IMR-90 (cell line): ENCODE measurements around the gene KLF18. TPM values are rescaled to one million over a fixed set of nuclear protein-coding genes. Genes with fewer than 3 reads are reported as not detected.

Experiments used
- ATAC-seq: fragments of 200-7000 bp; cut with Tn5 transposase; 2 replicates; pipeline ENCODE4 v1.9.1; 2020; ENCODE audit warnings: low read depth, mild to moderate bottlenecking, moderate library complexity
- BruUV-seq: library from RNA; stranded (reverse); fragments of 400-500 nt; replicated peaks from 2 replicates; lab custom pipeline; 2021; lab: Mats Ljungman, UMichigan
- CTCF ChIA-PET: fragments of 300-600 bp; formaldehyde crosslinking; extraction: SDS; loops from one replicate; lab custom pipeline; 2021; ENCODE audit warnings: antibody characterized with exemption; lab: Yijun Ruan, JAX
- POLR2A ChIA-PET: fragments of 300-600 bp; sonication (Branson Sonifier 250); formaldehyde crosslinking; loops from one replicate; lab custom pipeline; 2022; ENCODE audit warnings: antibody characterized with exemption; ENCODE audit not compliant: unreplicated experiment; lab: Charles Lee
- DNase-seq: peaks from one replicate; pipeline ENCODE4 v3.0.0; 2013
- H2AFZ ChIP-seq: replicated peaks from 2 replicates; pipeline ENCODE3; 2013; ENCODE audit warnings: low read length, mild to moderate bottlenecking; ENCODE audit not compliant: poor library complexity
- H2AK5ac ChIP-seq: 2 replicates; pipeline ENCODE4 v1.6.1; 2013; ENCODE audit warnings: low read depth, low read length, inconsistent platforms
- H2AK9ac ChIP-seq: replicated peaks from 2 replicates; pipeline ENCODE3; 2013; ENCODE audit warnings: mild to moderate bottlenecking, low read depth, low read length, moderate library complexity; ENCODE audit not compliant: poor library complexity
- H2BK120ac ChIP-seq: 2 replicates; pipeline ENCODE4 v1.6.1; 2013; ENCODE audit warnings: low read depth, low read length, inconsistent platforms
- H2BK15ac ChIP-seq: 3 replicates; pipeline ENCODE4 v1.6.1; 2013; ENCODE audit warnings: low read depth, low read length, inconsistent platforms
- H2BK20ac ChIP-seq: 2 replicates; pipeline ENCODE4 v1.6.1; 2013; ENCODE audit warnings: low read depth, mild to moderate bottlenecking, inconsistent platforms, low read length, moderate library complexity
- H2BK5ac ChIP-seq: 2 replicates; pipeline ENCODE4 v1.6.1; 2013; ENCODE audit warnings: mild to moderate bottlenecking, low read depth, low read length, inconsistent platforms; ENCODE audit not compliant: poor library complexity, severe bottlenecking
- H3K14ac ChIP-seq: replicated peaks from 2 replicates; pipeline ENCODE4 v1.6.1; 2013; ENCODE audit warnings: low read depth, low read length, inconsistent platforms
- H3K18ac ChIP-seq: 2 replicates; pipeline ENCODE4 v1.6.1; 2013; ENCODE audit warnings: low read depth, low read length, control low read depth
- H3K23ac ChIP-seq: 2 replicates; pipeline ENCODE4 v1.6.1; 2013; ENCODE audit warnings: low read depth, low read length, inconsistent platforms
- H3K27ac ChIP-seq: 2 replicates; pipeline ENCODE4 v1.5.1; 2013; ENCODE audit warnings: mild to moderate bottlenecking, control low read depth, low read length; ENCODE audit not compliant: insufficient read depth
- H3K27me3 ChIP-seq: 2 replicates; pipeline ENCODE4 v1.6.1; 2013; ENCODE audit warnings: low read length; ENCODE audit not compliant: control insufficient read depth, insufficient read depth
- H3K36me3 ChIP-seq: 2 replicates; pipeline ENCODE4 v1.6.1; 2013; ENCODE audit warnings: low read length, mixed read lengths; ENCODE audit not compliant: control insufficient read depth, insufficient read depth
- H3K4ac ChIP-seq: 2 replicates; pipeline ENCODE4 v1.6.1; 2013; ENCODE audit warnings: low read depth, low read length, inconsistent platforms
- H3K4me1 ChIP-seq: 2 replicates; pipeline ENCODE4 v1.6.1; 2013; ENCODE audit warnings: low read length, mixed read lengths; ENCODE audit not compliant: control insufficient read depth, insufficient read depth
- H3K4me2 ChIP-seq: 2 replicates; pipeline ENCODE4 v1.6.1; 2013; ENCODE audit warnings: low read depth, mild to moderate bottlenecking, control low read depth, low read length, moderate library complexity
- H3K4me3 ChIP-seq: 2 replicates; pipeline ENCODE4 v1.5.1; 2013; ENCODE audit warnings: low read depth, mild to moderate bottlenecking, control low read depth, low read length, moderate library complexity; ENCODE audit not compliant: insufficient read depth
- H3K56ac ChIP-seq: 2 replicates; pipeline ENCODE4 v1.6.1; 2013; ENCODE audit warnings: low read length, inconsistent platforms; ENCODE audit not compliant: insufficient read depth; ENCODE audit errors: extremely low read depth
- H3K79me1 ChIP-seq, 2 experiments: 2 replicates each; pipeline ENCODE4 v1.6.1; 2013; ENCODE audit warnings: low read length in 2 of 2, inconsistent platforms in 1 of 2, low read depth in 1 of 2
- H3K9ac ChIP-seq: 2 replicates; pipeline ENCODE4 v1.6.1; 2013; ENCODE audit warnings: low read depth, low read length, control low read depth
- H3K9me1 ChIP-seq: 2 replicates; pipeline ENCODE4 v1.6.1; 2013; ENCODE audit warnings: low read length, inconsistent platforms; ENCODE audit not compliant: insufficient read depth
- H3K9me3 ChIP-seq: 2 replicates; pipeline ENCODE4 v1.6.1; 2013; ENCODE audit warnings: low read length; ENCODE audit not compliant: control insufficient read depth, insufficient read depth
- H4K20me1 ChIP-seq: 2 replicates; pipeline ENCODE4 v1.6.1; 2013; ENCODE audit warnings: low read length, inconsistent platforms; ENCODE audit not compliant: insufficient read depth
- H4K5ac ChIP-seq: 2 replicates; pipeline ENCODE4 v1.6.1; 2013; ENCODE audit warnings: mild to moderate bottlenecking, low read depth, low read length, control low read depth
- H4K8ac ChIP-seq, 2 experiments: 2 replicates each; pipeline ENCODE4 v1.6.1; 2013; ENCODE audit warnings: low read depth in 2 of 2, low read length in 2 of 2, control low read depth in 1 of 2, inconsistent platforms in 1 of 2
- H4K91ac ChIP-seq: 2 replicates; pipeline ENCODE4 v1.6.1; 2013; ENCODE audit warnings: low read depth, low read length, inconsistent platforms; ENCODE audit not compliant: insufficient read depth
- CEBPB ChIP-seq: IDR thresholded peaks from 2 replicates; pipeline ENCODE4 v1.6.1; 2012; ENCODE audit warnings: low read depth, low read length, improper control_type of control experiment
- WGBS, 2 experiments: methylation state at CpG; one replicate each; pipeline versions ENCODE4 v1.1.5 to v1.1.7; 2013; ENCODE audit warnings: missing lambda C conversion rate in 2 of 2; ENCODE audit not compliant: insufficient read length in 1 of 2; ENCODE audit errors: extremely low coverage in 2 of 2; 5-methylcytosine and 5-hydroxymethylcytosine counted together
- dilution Hi-C: fragments of 300-500 bp; cut with HindIII; formaldehyde crosslinking; loops from one replicate; pipeline ENCODE4 v1.14.3; 2018; ENCODE audit warnings: low sequenced_read_pairs; ENCODE audit not compliant: unreplicated experiment
- in situ Hi-C: fragments of 300-500 bp; cut with MboI; formaldehyde crosslinking; loops from 3 replicates; pipeline ENCODE4 v1.14.3; 2019; ENCODE audit warnings: low sequenced_read_pairs, inconsistent platforms, mixed read lengths
- intact Hi-C: fragments of 100-400 bp; cut with micrococcal nuclease; formaldehyde crosslinking; loops from 2 replicates; pipeline ENCODE4 v1.10.0; 2022
- polyA plus RNA-seq, 3 experiments: library from polyadenylated mRNA; depleted of rRNA; stranded (reverse); fragments of >200 nt; gene quantifications; 2 replicates each; pipeline ENCODE4 v1.2.3, GENCODE V29; 2012; ENCODE audit warnings: low replicate concordance in 1 of 3
- total RNA-seq: library from RNA; depleted of rRNA; stranded (reverse); fragments of >200 nt; gene quantifications from 2 replicates; pipeline ENCODE4 v1.2.3, GENCODE V29; 2012
- TF ChIP-seq, protein P1 (sequence below): fragments of 150-350 bp; IDR thresholded peaks from 2 replicates; pipeline ENCODE4 v1.6.1; 2017; ENCODE audit warnings: mild to moderate bottlenecking, antibody characterized with exemption, low read length, low read depth

Gene KLF18
- total and polyA plus RNA-seq, 2 of the 4 experiments (the other 2 are of a cell fraction): not detected

DNA sequence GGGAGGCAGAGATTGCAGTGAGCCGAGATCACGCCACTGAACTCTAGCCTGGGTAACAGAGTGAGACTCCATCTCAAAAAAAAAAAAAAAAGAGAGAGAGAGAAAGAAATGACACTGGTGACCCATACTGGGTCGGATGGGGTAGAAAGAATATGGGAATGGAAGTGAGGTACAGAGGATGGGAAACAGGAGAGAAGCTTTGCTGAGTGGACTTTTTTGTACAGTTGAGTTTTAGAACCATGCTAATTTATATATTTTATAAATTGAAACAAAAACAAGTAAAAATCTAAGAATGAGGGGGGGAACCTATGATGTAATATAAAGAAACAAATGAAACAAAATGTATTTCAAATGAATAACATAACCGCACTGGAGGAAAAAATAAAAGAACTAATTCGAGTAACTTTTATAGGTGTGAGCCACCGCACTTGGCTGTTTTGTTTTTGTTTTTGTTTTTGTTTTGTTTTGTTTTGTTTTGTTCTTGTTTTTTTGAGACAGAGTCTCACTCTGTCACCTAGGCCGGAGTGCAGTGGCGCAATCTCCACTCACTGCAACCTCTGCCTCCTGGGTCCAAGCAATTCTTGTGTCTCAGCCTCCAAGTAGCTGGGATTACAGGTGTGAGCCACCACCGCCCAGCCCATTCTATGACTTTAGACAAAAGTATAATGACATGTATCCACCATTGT lies 41.1 kb downstream of the KLF18 start:
- in situ Hi-C loops (no loop called here), intact Hi-C loops (no loop called here)

More for the DNA sequence above, 41.1 kb downstream of the KLF18 start:
- Histone ChIP-seq H2AK5ac (no peak overlapping the region), H3K14ac (no peak overlapping the region), H3K9me3 (no peaks in the 10 kb centered on the region), H4K5ac (no peak overlapping the region), H3K27me3 (no peaks in the 10 kb centered on the region; the same call in 1 of the 2 replicates), H3K4me2 (no peak overlapping the region), H4K91ac (no peak overlapping the region), H3K27ac (no peak overlapping the region), H4K8ac (no peak overlapping the region), H3K9me1 (no peaks in the 10 kb centered on the region), H3K18ac (no peak overlapping the region), H3K79me1 (no peaks in the 10 kb centered on the region), H3K9ac (no peak overlapping the region), H3K23ac (no peak overlapping the region), H2AK9ac (no peak overlapping the region), H3K56ac (no peak overlapping the region), H2BK15ac (no peak overlapping the region), H2BK120ac (no peak overlapping the region), H2BK20ac (no peak overlapping the region), H3K4me1 (no peaks in the 10 kb centered on the region), H3K36me3 (no peaks in the 10 kb centered on the region), H3K4ac (no peak overlapping the region), H4K20me1 (no peaks in the 10 kb centered on the region), H2BK5ac (no peak overlapping the region), H2AFZ (no peak overlapping the region), H3K4me3 (no peak overlapping the region)
- no peak for ATAC-seq
- no peak for DNase-seq
- POLR2A ChIA-PET: no interaction called here
- WGBS, 2 experiments: no CpG with 5 or more reads among the region's 9 CpGs
- no TSS peak for BruUV-seq
- dilution Hi-C loops: no loop called here
- CTCF ChIA-PET: interaction anchor here (0.7 kb wide), 1 partner anchor 709 kb away, joined by 3 read pairs; no protein-coding TSS in a partner anchor
- TF ChIP-seq, protein P1, sequence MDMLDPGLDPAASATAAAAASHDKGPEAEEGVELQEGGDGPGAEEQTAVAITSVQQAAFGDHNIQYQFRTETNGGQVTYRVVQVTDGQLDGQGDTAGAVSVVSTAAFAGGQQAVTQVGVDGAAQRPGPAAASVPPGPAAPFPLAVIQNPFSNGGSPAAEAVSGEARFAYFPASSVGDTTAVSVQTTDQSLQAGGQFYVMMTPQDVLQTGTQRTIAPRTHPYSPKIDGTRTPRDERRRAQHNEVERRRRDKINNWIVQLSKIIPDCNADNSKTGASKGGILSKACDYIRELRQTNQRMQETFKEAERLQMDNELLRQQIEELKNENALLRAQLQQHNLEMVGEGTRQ: no peak
- TF ChIP-seq CEBPB: no peak
